ENCODE data around the gene STK17A. TPM values are rescaled to one million over a fixed set of nuclear protein-coding genes. Genes with fewer than 3 reads are reported as not detected.
A peak's percentile ranks its signal among the peaks of the same experiment; 100 is the strongest.

Gene STK17A
- total RNA-seq, 1 experiment from 2014 or later, result 9.8 TPM

DNA sequence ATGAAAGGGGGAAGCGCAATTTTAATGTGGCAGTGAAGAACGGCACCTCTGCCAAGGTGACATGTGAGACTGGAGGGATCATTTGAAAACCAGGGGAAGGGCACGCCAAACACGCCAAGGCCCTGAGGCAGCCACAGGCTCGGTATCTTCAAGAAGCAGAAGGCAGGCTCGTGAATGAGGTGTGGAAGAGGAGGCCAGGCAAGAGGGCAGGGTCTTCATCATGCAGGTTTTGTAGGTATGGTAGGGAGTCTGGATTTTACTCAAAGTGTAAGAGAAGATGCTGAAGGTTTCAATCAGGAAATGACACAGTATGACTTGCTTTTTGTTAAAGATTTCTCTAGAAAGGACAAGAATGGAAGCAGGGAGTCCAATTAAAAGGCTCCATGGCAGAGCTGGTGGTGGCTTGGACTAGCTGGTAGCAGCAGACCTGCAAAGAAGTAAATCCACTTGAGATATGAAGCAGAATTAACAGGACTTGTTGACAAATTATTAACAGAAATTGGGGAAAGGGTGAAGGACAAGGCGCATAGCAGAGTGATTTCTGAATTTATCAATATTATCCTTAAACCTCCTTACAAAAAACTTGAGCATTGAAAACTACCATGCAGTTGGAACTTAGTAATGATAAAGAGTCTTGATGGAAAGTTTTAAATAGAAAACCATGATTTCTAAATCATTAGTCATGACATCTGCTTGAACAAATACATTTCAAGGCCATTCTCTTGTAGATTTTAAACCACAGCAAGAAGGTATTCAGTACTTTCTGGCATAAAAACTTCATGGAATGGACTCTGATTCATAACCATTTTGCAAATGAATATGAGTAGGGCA, 76.0 kb downstream of the STK17A start:
- H3K4me1 Mint-ChIP-seq, result peaks cover 34 to 35% of the 10 kb centered on the region in 2 experiments
- Histone ChIP-seq H3K27ac (ENCODE audit: insufficient read length, low read depth, low read length) (peak overlapping the region; percentile 52), H3K56ac (ENCODE audit: insufficient read length, low read depth, low read length) (no peak overlapping the region), H3K18ac (ENCODE audit: insufficient read length, low read depth, low read length) (peak overlapping the region; percentile 37), H3K14ac (ENCODE audit: insufficient read depth, low read length) (no peak overlapping the region), H2BK15ac (ENCODE audit: low read depth, low read length) (no peak overlapping the region), H3K9me3 (ENCODE audit: control insufficient read depth, low read depth, low read length) (no peaks in the 10 kb centered on the region), H2AFZ (ENCODE audit: low read length) (no peak overlapping the region), H3K23me2 (ENCODE audit: insufficient read length, low read depth, low read length, poor library complexity, severe bottlenecking) (no peaks in the 10 kb centered on the region), H3K4me1 (ENCODE audit: insufficient read depth, low read length) (peaks cover 9% of the 10 kb centered on the region; the same call in 1 of the 2 replicates), H3K79me1 (ENCODE audit: insufficient read depth, low read depth, low read length, poor library complexity, severe bottlenecking) (peaks cover 5% of the 10 kb centered on the region), H4K8ac (replicated peaks; ENCODE audit: insufficient read length, low read depth, low read length) (no peak overlapping the region), H2BK20ac (ENCODE audit: low read depth, low read length, poor library complexity, severe bottlenecking) (no peak overlapping the region), H4K91ac (ENCODE audit: insufficient read length, low read depth, low read length) (no peak overlapping the region), H4K20me1 (ENCODE audit: control insufficient read depth, insufficient read depth, insufficient read length) (no peaks in the 10 kb centered on the region), H2BK120ac (ENCODE audit: low read depth, low read length, poor library complexity, severe bottlenecking) (no peak overlapping the region), H2AK5ac (ENCODE audit: insufficient read length, low read length) (peak overlapping the region; percentile 76), H2BK12ac (ENCODE audit: insufficient read length, low read depth, low read length) (no peak overlapping the region), H3T11ph (ENCODE audit: low read length) (no peak overlapping the region), H4K5ac (ENCODE audit: insufficient read length, low read depth, low read length) (no peak overlapping the region), H3K27me3 (ENCODE audit: insufficient read depth, low read length) (no peaks in the 10 kb centered on the region), H3K23ac (ENCODE audit: insufficient read length, low read depth, low read length) (no peak overlapping the region), H3K4ac (ENCODE audit: low read depth, low read length) (no peak overlapping the region), H3K9ac (ENCODE audit: extremely low read depth, insufficient read length, low read length) (no peak overlapping the region), H2BK5ac (ENCODE audit: insufficient read length, low read length) (no peak overlapping the region), H3K4me2 (ENCODE audit: insufficient read depth, insufficient read length, low read length) (no peak overlapping the region), H3K79me2 (ENCODE audit: insufficient read depth, low read length) (no peaks in the 10 kb centered on the region; the same call in 1 of the 2 replicates)
- peak overlapping the region in 1 of 2 experiments; percentile 4; a peak in 1 of 5 replicates for H3K4me3 Mint-ChIP-seq
- TF ChIP-seq, protein P1, sequence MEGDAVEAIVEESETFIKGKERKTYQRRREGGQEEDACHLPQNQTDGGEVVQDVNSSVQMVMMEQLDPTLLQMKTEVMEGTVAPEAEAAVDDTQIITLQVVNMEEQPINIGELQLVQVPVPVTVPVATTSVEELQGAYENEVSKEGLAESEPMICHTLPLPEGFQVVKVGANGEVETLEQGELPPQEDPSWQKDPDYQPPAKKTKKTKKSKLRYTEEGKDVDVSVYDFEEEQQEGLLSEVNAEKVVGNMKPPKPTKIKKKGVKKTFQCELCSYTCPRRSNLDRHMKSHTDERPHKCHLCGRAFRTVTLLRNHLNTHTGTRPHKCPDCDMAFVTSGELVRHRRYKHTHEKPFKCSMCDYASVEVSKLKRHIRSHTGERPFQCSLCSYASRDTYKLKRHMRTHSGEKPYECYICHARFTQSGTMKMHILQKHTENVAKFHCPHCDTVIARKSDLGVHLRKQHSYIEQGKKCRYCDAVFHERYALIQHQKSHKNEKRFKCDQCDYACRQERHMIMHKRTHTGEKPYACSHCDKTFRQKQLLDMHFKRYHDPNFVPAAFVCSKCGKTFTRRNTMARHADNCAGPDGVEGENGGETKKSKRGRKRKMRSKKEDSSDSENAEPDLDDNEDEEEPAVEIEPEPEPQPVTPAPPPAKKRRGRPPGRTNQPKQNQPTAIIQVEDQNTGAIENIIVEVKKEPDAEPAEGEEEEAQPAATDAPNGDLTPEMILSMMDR (conservative IDR thresholded peaks at IDR 0.05), result no peak
- no peaks in the 10 kb centered on the region; a peak in 1 of 5 replicates for H3K9me3 Mint-ChIP-seq
- peaks cover 10 to 23% (median 22%) of the 10 kb centered on the region in 3 experiments; a peak in 6 of 7 replicates for H3K36me3 Mint-ChIP-seq (ENCODE audit: insufficient read depth in 1 of 3, low read depth in 3 of 3)
- no peak for DNase-seq
- no peaks in the 10 kb centered on the region for H3K27me3 Mint-ChIP-seq (ENCODE audit: low read depth)
- H3K27ac Mint-ChIP-seq, result peak overlapping the region; percentile 82 to 97 (median 94)
- no CpG with 5 or more reads among the region's 7 CpGs for WGBS (ENCODE audit: extremely low coverage, insufficient read length, low lambda C conversion rate)

Measured in H9 (cell line).